GM12891 (cell line): ENCODE results near the gene IMMP2L.

Experiments
- PAX5 ChIP-seq: IDR thresholded peaks from 2 replicates; pipeline ENCODE4 v1.6.1; 2011; ENCODE audit warnings: low read length, moderate library complexity, mild to moderate bottlenecking; ENCODE audit not compliant: insufficient read depth, severe bottlenecking
- POLR2A ChIP-seq: IDR thresholded peaks from 2 replicates; pipeline ENCODE4 v1.6.1; 2011; ENCODE audit warnings: low read depth, low read length, control low read depth
- POLR2AphosphoS5 ChIP-seq: IDR thresholded peaks from 2 replicates; pipeline ENCODE4 v1.6.1; 2011; ENCODE audit warnings: low read depth, low read length, control low read depth
- POU2F2 ChIP-seq: IDR thresholded peaks from 2 replicates; pipeline ENCODE4 v1.6.1; 2011; ENCODE audit warnings: low read depth, mild to moderate bottlenecking, control low read depth, low read length, moderate library complexity
- TAF1 ChIP-seq: IDR thresholded peaks from 2 replicates; pipeline ENCODE4 v1.6.1; 2011; ENCODE audit warnings: low read depth, low read length, control low read depth

- TF ChIP-seq POLR2A (no peak), TAF1 (no peak), POLR2AphosphoS5 (no peak), POU2F2 (no peak), PAX5 (no peak)
Observed at GRCh38 chr7:110863258-110863657, 699.0 kb downstream of the IMMP2L start.
